Measurements from ENCODE around the gene LPAR1. TPM values are rescaled to one million over a fixed set of nuclear protein-coding genes. Genes with fewer than 3 reads are reported as not detected.

Gene LPAR1
- total RNA-seq, 1 experiment from 2014 or later, result 11.0 TPM

GRCh38 chr9:111037708-111038330 lies 451 bp downstream of the LPAR1 start:
- Histone ChIP-seq H3K9me3 (ENCODE audit: control insufficient read depth, insufficient read depth, low read depth, low read length) (no peaks in the 10 kb centered on the region), H3K36me3 (ENCODE audit: control insufficient read depth, insufficient read depth, low read length) (no peaks in the 10 kb centered on the region; the same call in 1 of the 2 replicates), H3K27ac (ENCODE audit: low read length) (peak overlapping the region; percentile 73), H3K4me1 (ENCODE audit: control insufficient read depth, insufficient read depth, low read length) (peaks cover 8% of the 10 kb centered on the region), H3K27me3 (ENCODE audit: control insufficient read depth, insufficient read depth, low read length) (no peaks in the 10 kb centered on the region), H3K4me3 (ENCODE audit: low read depth in 2 of 2, low read length in 2 of 2) (peak overlapping the region; percentile 55 to 73)
- in situ Hi-C loops (cut with HindIII; ENCODE audit: low pct_unique_long_range_greater_than_20kb, low sequenced_read_pairs), result no loop called here
- no TSS peak for BruUV-seq (replicated peaks)
- intact Hi-C loops (cut with micrococcal nuclease; ENCODE audit: unreplicated experiment), result loop anchor here (5.0 kb wide), 1 partner anchor 259 kb away; no protein-coding TSS in a partner anchor
- ChIA-PET CTCF (no interaction called here), POLR2A (no interaction called here)
- TF ChIP-seq, protein P1, sequence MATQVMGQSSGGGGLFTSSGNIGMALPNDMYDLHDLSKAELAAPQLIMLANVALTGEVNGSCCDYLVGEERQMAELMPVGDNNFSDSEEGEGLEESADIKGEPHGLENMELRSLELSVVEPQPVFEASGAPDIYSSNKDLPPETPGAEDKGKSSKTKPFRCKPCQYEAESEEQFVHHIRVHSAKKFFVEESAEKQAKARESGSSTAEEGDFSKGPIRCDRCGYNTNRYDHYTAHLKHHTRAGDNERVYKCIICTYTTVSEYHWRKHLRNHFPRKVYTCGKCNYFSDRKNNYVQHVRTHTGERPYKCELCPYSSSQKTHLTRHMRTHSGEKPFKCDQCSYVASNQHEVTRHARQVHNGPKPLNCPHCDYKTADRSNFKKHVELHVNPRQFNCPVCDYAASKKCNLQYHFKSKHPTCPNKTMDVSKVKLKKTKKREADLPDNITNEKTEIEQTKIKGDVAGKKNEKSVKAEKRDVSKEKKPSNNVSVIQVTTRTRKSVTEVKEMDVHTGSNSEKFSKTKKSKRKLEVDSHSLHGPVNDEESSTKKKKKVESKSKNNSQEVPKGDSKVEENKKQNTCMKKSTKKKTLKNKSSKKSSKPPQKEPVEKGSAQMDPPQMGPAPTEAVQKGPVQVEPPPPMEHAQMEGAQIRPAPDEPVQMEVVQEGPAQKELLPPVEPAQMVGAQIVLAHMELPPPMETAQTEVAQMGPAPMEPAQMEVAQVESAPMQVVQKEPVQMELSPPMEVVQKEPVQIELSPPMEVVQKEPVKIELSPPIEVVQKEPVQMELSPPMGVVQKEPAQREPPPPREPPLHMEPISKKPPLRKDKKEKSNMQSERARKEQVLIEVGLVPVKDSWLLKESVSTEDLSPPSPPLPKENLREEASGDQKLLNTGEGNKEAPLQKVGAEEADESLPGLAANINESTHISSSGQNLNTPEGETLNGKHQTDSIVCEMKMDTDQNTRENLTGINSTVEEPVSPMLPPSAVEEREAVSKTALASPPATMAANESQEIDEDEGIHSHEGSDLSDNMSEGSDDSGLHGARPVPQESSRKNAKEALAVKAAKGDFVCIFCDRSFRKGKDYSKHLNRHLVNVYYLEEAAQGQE (IDR thresholded peaks at IDR 0.05; ENCODE audit: insufficient read depth in 1 of 2, low read depth in 2 of 2, low read length in 1 of 2), result no peak
- TF ChIP-seq TCF7L2 (IDR thresholded peaks at IDR 0.05; ENCODE audit: low read depth, low read length) (no peak), POLR2AphosphoS5 (IDR thresholded peaks at IDR 0.05; ENCODE audit: low read depth, low read length) (no peak), SIN3A (IDR thresholded peaks at IDR 0.05; ENCODE audit: borderline replicate concordance, insufficient read depth, low read depth, low read length) (0 out of 2 replicates have a peak, but pooled peaks have one; percentile 7)
- TF ChIP-seq, protein P2, sequence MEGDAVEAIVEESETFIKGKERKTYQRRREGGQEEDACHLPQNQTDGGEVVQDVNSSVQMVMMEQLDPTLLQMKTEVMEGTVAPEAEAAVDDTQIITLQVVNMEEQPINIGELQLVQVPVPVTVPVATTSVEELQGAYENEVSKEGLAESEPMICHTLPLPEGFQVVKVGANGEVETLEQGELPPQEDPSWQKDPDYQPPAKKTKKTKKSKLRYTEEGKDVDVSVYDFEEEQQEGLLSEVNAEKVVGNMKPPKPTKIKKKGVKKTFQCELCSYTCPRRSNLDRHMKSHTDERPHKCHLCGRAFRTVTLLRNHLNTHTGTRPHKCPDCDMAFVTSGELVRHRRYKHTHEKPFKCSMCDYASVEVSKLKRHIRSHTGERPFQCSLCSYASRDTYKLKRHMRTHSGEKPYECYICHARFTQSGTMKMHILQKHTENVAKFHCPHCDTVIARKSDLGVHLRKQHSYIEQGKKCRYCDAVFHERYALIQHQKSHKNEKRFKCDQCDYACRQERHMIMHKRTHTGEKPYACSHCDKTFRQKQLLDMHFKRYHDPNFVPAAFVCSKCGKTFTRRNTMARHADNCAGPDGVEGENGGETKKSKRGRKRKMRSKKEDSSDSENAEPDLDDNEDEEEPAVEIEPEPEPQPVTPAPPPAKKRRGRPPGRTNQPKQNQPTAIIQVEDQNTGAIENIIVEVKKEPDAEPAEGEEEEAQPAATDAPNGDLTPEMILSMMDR (IDR thresholded peaks at IDR 0.05), result peak; percentile 51
- peak; percentile 76 for ATAC-seq
- no peak for DNase-seq (ENCODE audit: low read depth, low spot score)

- H3K27ac ChIP-seq (ENCODE audit: low read length), result peak overlapping the region; percentile 73
- intact Hi-C loops (cut with micrococcal nuclease; ENCODE audit: unreplicated experiment), result loop anchor here (5.0 kb wide), 1 partner anchor 260 kb away; no protein-coding TSS in a partner anchor
- no peak for ATAC-seq
- peaks cover 8% of the 10 kb centered on the region for H3K4me1 ChIP-seq (ENCODE audit: control insufficient read depth, insufficient read depth, low read length)
- DNase-seq (ENCODE audit: low read depth, low spot score), result no peak
- ChIA-PET POLR2A (no interaction called here), CTCF (no interaction called here)
- H3K27me3 ChIP-seq (ENCODE audit: control insufficient read depth, insufficient read depth, low read length), result no peaks in the 10 kb centered on the region
- H3K36me3 ChIP-seq (ENCODE audit: control insufficient read depth, insufficient read depth, low read length), result no peaks in the 10 kb centered on the region; the same call in 1 of the 2 replicates
- H3K9me3 ChIP-seq (ENCODE audit: control insufficient read depth, insufficient read depth, low read depth, low read length), result no peaks in the 10 kb centered on the region
- in situ Hi-C loops (cut with HindIII; ENCODE audit: low pct_unique_long_range_greater_than_20kb, low sequenced_read_pairs), result no loop called here
- H3K4me3 ChIP-seq (ENCODE audit: low read depth in 2 of 2, low read length in 2 of 2), result peak overlapping the region; percentile 55 to 73
- TF ChIP-seq TCF7L2 (IDR thresholded peaks at IDR 0.05; ENCODE audit: low read depth, low read length), result no peak
- TF ChIP-seq, protein P2 (IDR thresholded peaks at IDR 0.05), result no peak
- TF ChIP-seq, protein P1 (IDR thresholded peaks at IDR 0.05; ENCODE audit: insufficient read depth in 1 of 2, low read depth in 2 of 2, low read length in 1 of 2), result no peak
- no peak for TF ChIP-seq SIN3A (IDR thresholded peaks at IDR 0.05; ENCODE audit: borderline replicate concordance, insufficient read depth, low read depth, low read length)
- no peak for TF ChIP-seq POLR2AphosphoS5 (IDR thresholded peaks at IDR 0.05; ENCODE audit: low read depth, low read length)
- BruUV-seq (replicated peaks), result no TSS peak
These were observed 938 bp downstream of the LPAR1 start for GRCh38 chr9:111037356-111037707.

Data from Panc1 (cell line).